Type B pancreatic cell (in vitro differentiated cells): ENCODE measurements around the gene PRKCE. TPM values are rescaled to one million over a fixed set of nuclear protein-coding genes. Genes with fewer than 3 reads are reported as not detected.

Experiments used
- DNase-seq: peaks from one replicate; pipeline ENCODE4 v3.0.0; 2021; ENCODE audit warnings: mixed read lengths; ENCODE audit not compliant: unreplicated experiment; ENCODE audit errors: extremely low spot score
- H3K27ac Mint-ChIP-seq: 2 replicates; pipeline ENCODE4 v1.8.0; 2021; ENCODE audit warnings: mild to moderate bottlenecking, mixed read lengths
- H3K27me3 Mint-ChIP-seq: 2 replicates; pipeline ENCODE4 v1.8.0; 2021; ENCODE audit warnings: mixed read lengths
- H3K36me3 Mint-ChIP-seq: 2 replicates; pipeline ENCODE4 v1.8.0; 2021; ENCODE audit warnings: mixed read lengths
- H3K4me1 Mint-ChIP-seq: one replicate; pipeline ENCODE4 v1.8.0; 2021; ENCODE audit warnings: mixed read lengths; ENCODE audit not compliant: unreplicated experiment
- H3K4me3 Mint-ChIP-seq: 2 replicates; pipeline ENCODE4 v1.8.0; 2021; ENCODE audit warnings: mild to moderate bottlenecking, mixed read lengths
- H3K9me3 Mint-ChIP-seq: 2 replicates; pipeline ENCODE4 v1.8.0; 2021; ENCODE audit warnings: mixed read lengths
- CTCF ChIP-seq: fragments of 200-600 bp; sonication (generic); conservative IDR thresholded peaks from 2 replicates; pipeline ENCODE4 v1.5.0; 2021; ENCODE audit warnings: antibody characterized with exemption, mild to moderate bottlenecking
- total RNA-seq: library from RNA; stranded (reverse); gene quantifications from 2 replicates; pipeline ENCODE4 v1.2.1, GENCODE V29; 2021; ENCODE audit warnings: low replicate concordance

PRKCE gene
- total RNA-seq, 1 donor from 2014 or later, result 21.2 TPM

DNA sequence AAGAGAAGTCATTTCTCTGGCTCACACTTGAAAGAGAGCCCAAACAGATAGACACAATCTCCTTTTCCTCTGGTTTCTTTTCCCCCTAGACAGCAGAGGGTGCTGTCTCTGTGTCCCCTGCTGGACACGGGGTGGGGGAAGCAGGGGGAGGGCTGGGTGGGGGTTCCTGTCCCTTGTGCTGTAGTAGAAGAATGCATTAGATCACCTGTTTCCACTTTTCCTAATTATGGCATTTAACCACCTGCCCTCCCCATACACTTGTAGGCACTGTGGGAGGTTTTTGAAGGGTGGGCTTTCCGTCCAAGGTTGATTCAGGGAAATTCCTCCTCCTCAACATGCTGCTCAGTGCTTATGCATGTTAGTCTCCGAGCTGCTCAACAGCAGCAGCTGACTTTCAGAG lies 439.5 kb downstream of the PRKCE start:
- Mint-ChIP-seq H3K27me3 (no peaks in the 10 kb centered on the region), H3K27ac (no peak overlapping the region), H3K4me3 (no peak overlapping the region), H3K36me3 (peaks cover 44% of the 10 kb centered on the region), H3K9me3 (peaks cover 5% of the 10 kb centered on the region), H3K4me1 (peaks cover 8% of the 10 kb centered on the region)
- DNase-seq, result no peak
- TF ChIP-seq CTCF, result no peak

- Mint-ChIP-seq H3K9me3 (peaks cover 5% of the 10 kb centered on the region), H3K36me3 (peaks cover 36% of the 10 kb centered on the region), H3K27ac (no peak overlapping the region), H3K4me1 (no peaks in the 10 kb centered on the region), H3K27me3 (no peaks in the 10 kb centered on the region), H3K4me3 (no peak overlapping the region)
- TF ChIP-seq CTCF, result no peak
- DNase-seq, result no peak
Observed at GRCh38 chr2:46091961-46092667, 440.6 kb downstream of the PRKCE start.

DNA sequence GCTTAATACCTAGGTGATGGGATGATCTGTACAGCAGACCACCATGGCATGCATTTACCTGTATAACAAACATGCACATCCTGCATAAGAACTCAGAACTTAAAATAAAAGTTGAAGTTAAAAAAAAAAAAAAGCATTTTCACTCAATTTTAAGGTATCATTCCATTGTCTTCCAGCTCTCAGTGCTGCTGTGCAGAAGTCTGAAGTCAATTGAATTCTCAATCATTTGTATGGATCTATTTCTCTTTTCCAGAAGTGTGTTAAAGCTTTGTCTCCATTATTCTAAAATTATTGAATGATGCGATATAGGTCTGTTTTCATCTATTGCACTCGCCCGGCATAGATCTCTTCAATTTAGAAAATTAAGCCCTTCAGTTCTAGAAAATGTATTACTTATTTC lies 443.2 kb downstream of the PRKCE start:
- no peak for DNase-seq
- H3K27me3 Mint-ChIP-seq, result no peaks in the 10 kb centered on the region
- H3K4me1 Mint-ChIP-seq, result peaks cover 6% of the 10 kb centered on the region
- no peak for TF ChIP-seq CTCF
- no peak overlapping the region for H3K27ac Mint-ChIP-seq
- H3K9me3 Mint-ChIP-seq, result peaks cover 5% of the 10 kb centered on the region
- no peak overlapping the region for H3K4me3 Mint-ChIP-seq
- peaks cover 17% of the 10 kb centered on the region for H3K36me3 Mint-ChIP-seq

GRCh38 chr2:46095830-46096229 lies 444.4 kb downstream of the PRKCE start:
- H3K27ac Mint-ChIP-seq, result no peak overlapping the region
- no peak overlapping the region for H3K4me3 Mint-ChIP-seq
- H3K4me1 Mint-ChIP-seq, result peaks cover 6% of the 10 kb centered on the region
- H3K27me3 Mint-ChIP-seq, result no peaks in the 10 kb centered on the region
- TF ChIP-seq CTCF, result no peak
- H3K9me3 Mint-ChIP-seq, result peaks cover 5% of the 10 kb centered on the region
- DNase-seq, result no peak
- H3K36me3 Mint-ChIP-seq, result peaks cover 17% of the 10 kb centered on the region

GRCh38 chr2:46096260-46096659 lies 444.8 kb downstream of the PRKCE start:
- TF ChIP-seq CTCF, result no peak
- peaks cover 5% of the 10 kb centered on the region for H3K9me3 Mint-ChIP-seq
- DNase-seq, result no peak
- H3K27me3 Mint-ChIP-seq, result no peaks in the 10 kb centered on the region
- H3K27ac Mint-ChIP-seq, result no peak overlapping the region
- H3K4me3 Mint-ChIP-seq, result no peak overlapping the region
- H3K4me1 Mint-ChIP-seq, result peaks cover 6% of the 10 kb centered on the region
- peaks cover 20% of the 10 kb centered on the region for H3K36me3 Mint-ChIP-seq
